Calu3 (cell line): ENCODE results near the gene CEACAM4. TPM values are rescaled to one million over a fixed set of nuclear protein-coding genes. Genes with fewer than 3 reads are reported as not detected.

Experiments
- BruUV-seq: library from RNA; stranded (reverse); fragments of 400-500 nt; replicated peaks from 2 replicates; lab custom pipeline; 2021; lab: Mats Ljungman, UMichigan
- CTCF ChIA-PET: fragments of 300-600 bp; sonication (Branson Sonifier 250); formaldehyde crosslinking; loops from one replicate; lab custom pipeline; 2022; ENCODE audit warnings: antibody characterized with exemption; lab: Charles Lee
- DNase-seq: peaks from one replicate; pipeline ENCODE4 v3.0.0; 2022
- H3K27ac Mint-ChIP-seq: one replicate; pipeline ENCODE4 v1.8.0; 2022; ENCODE audit warnings: mixed read lengths; ENCODE audit not compliant: unreplicated experiment
- H3K27me3 Mint-ChIP-seq: one replicate; pipeline ENCODE4 v1.8.0; 2022; ENCODE audit warnings: mixed read lengths; ENCODE audit not compliant: unreplicated experiment
- H3K36me3 Mint-ChIP-seq: one replicate; pipeline ENCODE4 v1.8.0; 2022; ENCODE audit warnings: mild to moderate bottlenecking, moderate library complexity, mixed read lengths; ENCODE audit not compliant: insufficient read depth, unreplicated experiment
- H3K4me1 Mint-ChIP-seq: one replicate; pipeline ENCODE4 v1.8.0; 2022; ENCODE audit warnings: mild to moderate bottlenecking, low read depth, mixed read lengths; ENCODE audit not compliant: unreplicated experiment
- H3K4me3 Mint-ChIP-seq: one replicate; pipeline ENCODE4 v1.8.0; 2022; ENCODE audit warnings: mild to moderate bottlenecking, low read depth, moderate library complexity, mixed read lengths; ENCODE audit not compliant: unreplicated experiment
- H3K9me3 Mint-ChIP-seq: one replicate; pipeline ENCODE4 v1.8.0; 2022; ENCODE audit warnings: low read depth, mixed read lengths; ENCODE audit not compliant: unreplicated experiment
- CTCF ChIP-seq: fragments of 200-600 bp; IDR thresholded peaks from one replicate; pipeline ENCODE4 v1.8.0; 2022; ENCODE audit warnings: antibody characterized with exemption; ENCODE audit not compliant: unreplicated experiment
- intact Hi-C: fragments of 100-400 bp; cut with micrococcal nuclease; formaldehyde crosslinking; loops from one replicate; pipeline ENCODE4 v1.10.0; 2022; ENCODE audit not compliant: unreplicated experiment
- total RNA-seq: library from RNA; stranded (reverse); gene quantifications from 2 replicates; pipeline ENCODE4 v1.2.3, GENCODE V29; 2022

CEACAM4 gene
- total RNA-seq, 1 experiment from 2014 or later: not detected

GRCh38 chr19:41627966-41628675, 1.2 kb upstream of the CEACAM4 start:
- intact Hi-C loops: no loop called here
- Mint-ChIP-seq H3K9me3 (peaks cover 6% of the 10 kb centered on the region), H3K27me3 (peaks cover 83% of the 10 kb centered on the region), H3K36me3 (no peaks in the 10 kb centered on the region), H3K4me3 (no peak overlapping the region), H3K4me1 (no peaks in the 10 kb centered on the region), H3K27ac (no peak overlapping the region)
- BruUV-seq: no TSS peak
- no peak for TF ChIP-seq CTCF
- no peak for DNase-seq
- CTCF ChIA-PET: no interaction called here

GRCh38 chr19:41626278-41626677, 596 bp downstream of the CEACAM4 start:
- no peaks in the 10 kb centered on the region for H3K36me3 Mint-ChIP-seq
- no peak for TF ChIP-seq CTCF
- H3K4me1 Mint-ChIP-seq: no peaks in the 10 kb centered on the region
- no TSS peak for BruUV-seq
- CTCF ChIA-PET: interaction anchor here (0.8 kb wide), 1 partner anchor 258 kb away, joined by 6 read pairs; no protein-coding TSS in a partner anchor
- H3K9me3 Mint-ChIP-seq: peaks cover 4% of the 10 kb centered on the region
- intact Hi-C loops: no loop called here
- no peak overlapping the region for H3K27ac Mint-ChIP-seq
- H3K27me3 Mint-ChIP-seq: peaks cover 95% of the 10 kb centered on the region
- no peak for DNase-seq
- H3K4me3 Mint-ChIP-seq: no peak overlapping the region

- no peak for DNase-seq
- BruUV-seq: no TSS peak
- no peak overlapping the region for H3K27ac Mint-ChIP-seq
- no peaks in the 10 kb centered on the region for H3K4me1 Mint-ChIP-seq
- intact Hi-C loops: no loop called here
- CTCF ChIA-PET: no interaction called here
- H3K27me3 Mint-ChIP-seq: peaks cover 100% of the 10 kb centered on the region
- no peaks in the 10 kb centered on the region for H3K36me3 Mint-ChIP-seq
- TF ChIP-seq CTCF: no peak
- no peak overlapping the region for H3K4me3 Mint-ChIP-seq
- H3K9me3 Mint-ChIP-seq: peaks cover under 1% of the 10 kb centered on the region
Measured at GRCh38 chr19:41624937-41625336, 1.9 kb downstream of the CEACAM4 start.

GRCh38 chr19:41624515-41624914, 2.4 kb downstream of the CEACAM4 start:
- no peak for DNase-seq
- CTCF ChIA-PET: no interaction called here
- no peaks in the 10 kb centered on the region for H3K4me1 Mint-ChIP-seq
- no peak overlapping the region for H3K4me3 Mint-ChIP-seq
- H3K9me3 Mint-ChIP-seq: no peaks in the 10 kb centered on the region
- H3K36me3 Mint-ChIP-seq: no peaks in the 10 kb centered on the region
- BruUV-seq: no TSS peak
- TF ChIP-seq CTCF: no peak
- no peak overlapping the region for H3K27ac Mint-ChIP-seq
- intact Hi-C loops: no loop called here
- peaks cover 100% of the 10 kb centered on the region for H3K27me3 Mint-ChIP-seq
